Hepatocyte (in vitro differentiated cells): ENCODE data around the gene ANAPC5.

Experiments used
- EZH2 ChIP-seq: fragments of 200-600 bp; sonication (generic); IDR thresholded peaks from 2 replicates; pipeline ENCODE4 v1.6.1; 2016; ENCODE audit warnings: antibody characterized with exemption, mild to moderate bottlenecking, borderline replicate concordance
- EZH2phosphoT487 ChIP-seq: fragments of 200-600 bp; sonication (generic); IDR thresholded peaks from one replicate; pipeline ENCODE4 v1.6.1; 2018; ENCODE audit warnings: antibody characterized with exemption, mild to moderate bottlenecking, low read depth, moderate library complexity; ENCODE audit not compliant: unreplicated experiment, severe bottlenecking
- TF ChIP-seq, protein P1 (sequence below): fragments of 200-600 bp; sonication (generic); IDR thresholded peaks from 2 replicates; pipeline ENCODE4 v1.5.1; 2016; ENCODE audit warnings: antibody characterized with exemption, mild to moderate bottlenecking; ENCODE audit not compliant: poor library complexity

DNA sequence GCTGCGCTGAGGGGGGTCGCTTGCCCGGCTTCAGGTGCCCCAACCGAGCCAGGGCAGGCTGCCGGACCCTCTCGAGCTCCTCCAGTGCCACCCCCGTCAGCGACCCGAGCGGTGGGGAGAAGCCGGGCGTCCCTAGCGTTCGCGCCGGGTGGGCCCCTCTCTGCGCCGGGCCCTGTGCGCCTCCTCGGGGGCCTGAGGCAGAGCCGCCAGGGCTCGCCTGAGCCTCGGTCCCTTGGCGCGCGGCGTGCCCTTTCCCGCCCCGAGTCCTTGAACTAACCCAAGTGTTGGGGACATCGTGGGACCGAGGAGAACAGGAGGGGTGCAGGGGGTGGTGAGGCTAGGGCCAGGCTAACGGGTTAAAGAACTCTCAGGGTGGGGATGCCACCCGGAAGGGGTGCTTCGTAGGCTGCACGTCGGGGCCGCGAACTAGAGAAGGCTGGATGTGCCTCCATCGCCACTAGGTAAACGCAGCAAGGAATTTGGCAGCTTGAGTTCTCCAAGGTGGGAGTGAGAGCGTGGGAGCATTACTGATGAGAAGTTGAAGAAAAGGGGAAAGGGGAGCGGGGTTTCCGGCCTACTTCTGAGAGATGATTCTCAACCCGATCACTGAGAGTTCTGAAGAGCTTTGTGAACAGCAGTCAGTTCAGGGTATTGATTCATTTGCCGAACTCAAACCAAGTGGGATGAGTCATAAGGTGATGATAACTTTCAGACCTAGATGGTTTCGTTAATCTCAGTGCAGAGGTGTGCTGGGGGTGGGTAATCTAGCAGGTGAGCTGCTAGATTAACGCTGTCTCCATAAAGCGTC is 48.3 kb upstream of the ANAPC5 start:
- TF ChIP-seq EZH2 (no peak), EZH2phosphoT487 (no peak)
- TF ChIP-seq, protein P1, sequence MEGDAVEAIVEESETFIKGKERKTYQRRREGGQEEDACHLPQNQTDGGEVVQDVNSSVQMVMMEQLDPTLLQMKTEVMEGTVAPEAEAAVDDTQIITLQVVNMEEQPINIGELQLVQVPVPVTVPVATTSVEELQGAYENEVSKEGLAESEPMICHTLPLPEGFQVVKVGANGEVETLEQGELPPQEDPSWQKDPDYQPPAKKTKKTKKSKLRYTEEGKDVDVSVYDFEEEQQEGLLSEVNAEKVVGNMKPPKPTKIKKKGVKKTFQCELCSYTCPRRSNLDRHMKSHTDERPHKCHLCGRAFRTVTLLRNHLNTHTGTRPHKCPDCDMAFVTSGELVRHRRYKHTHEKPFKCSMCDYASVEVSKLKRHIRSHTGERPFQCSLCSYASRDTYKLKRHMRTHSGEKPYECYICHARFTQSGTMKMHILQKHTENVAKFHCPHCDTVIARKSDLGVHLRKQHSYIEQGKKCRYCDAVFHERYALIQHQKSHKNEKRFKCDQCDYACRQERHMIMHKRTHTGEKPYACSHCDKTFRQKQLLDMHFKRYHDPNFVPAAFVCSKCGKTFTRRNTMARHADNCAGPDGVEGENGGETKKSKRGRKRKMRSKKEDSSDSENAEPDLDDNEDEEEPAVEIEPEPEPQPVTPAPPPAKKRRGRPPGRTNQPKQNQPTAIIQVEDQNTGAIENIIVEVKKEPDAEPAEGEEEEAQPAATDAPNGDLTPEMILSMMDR = no peak
